HepG2 (cell line): ENCODE data around the gene PATL2. TPM values are rescaled to one million over a fixed set of nuclear protein-coding genes. Genes with fewer than 3 reads are reported as not detected.

Experiments
- BCL3 ChIP-seq: sonication (generic); formaldehyde crosslinking; IDR thresholded peaks from 2 replicates; pipeline ENCODE4 v1.5.1; 2020; ENCODE audit warnings: mild to moderate bottlenecking, missing genetic modification reagents, moderate library complexity
- CC2D1A ChIP-seq: sonication (generic); formaldehyde crosslinking; IDR thresholded peaks from 2 replicates; pipeline ENCODE4 v1.8.1; 2023; ENCODE audit warnings: mild to moderate bottlenecking, missing genetic modification reagents
- CHCHD3 ChIP-seq: sonication (generic); formaldehyde crosslinking; IDR thresholded peaks from 2 replicates; pipeline ENCODE4 v1.8.0; 2022; ENCODE audit warnings: mild to moderate bottlenecking, missing genetic modification reagents, moderate library complexity
- HIVEP1 ChIP-seq: sonication (generic); formaldehyde crosslinking; IDR thresholded peaks from 2 replicates; pipeline ENCODE4 v1.4.0; 2020; ENCODE audit warnings: mild to moderate bottlenecking, missing genetic modification reagents
- HNF4G ChIP-seq, 2 experiments: sonication (generic) in 1 of 2; formaldehyde crosslinking in 1 of 2; IDR thresholded peaks; 2 replicates each; pipeline versions ENCODE4 v1.4.0 to v1.6.1; 2011 to 2020; ENCODE audit warnings: borderline replicate concordance in 2 of 2, low read depth in 2 of 2, mild to moderate bottlenecking in 2 of 2, low read length in 1 of 2, missing genetic modification reagents in 1 of 2, moderate library complexity in 1 of 2
- MED13 ChIP-seq: sonication (generic); formaldehyde crosslinking; IDR thresholded peaks from 2 replicates; pipeline ENCODE4 v1.5.0; 2020; ENCODE audit warnings: missing genetic modification reagents
- ONECUT2 ChIP-seq: sonication (generic); formaldehyde crosslinking; IDR thresholded peaks from 2 replicates; pipeline ENCODE4 v1.4.0; 2020; ENCODE audit warnings: missing genetic modification reagents
- PRDM4 ChIP-seq: sonication (generic); formaldehyde crosslinking; IDR thresholded peaks from 2 replicates; pipeline ENCODE4 v1.9.0; 2021; ENCODE audit warnings: missing genetic modification reagents, borderline replicate concordance
- RFXANK ChIP-seq: IDR thresholded peaks from 2 replicates; pipeline ENCODE4 v1.6.1; 2016
- RNF219 ChIP-seq: sonication (generic); formaldehyde crosslinking; IDR thresholded peaks from 2 replicates; pipeline ENCODE4 v1.5.0; 2020; ENCODE audit warnings: mild to moderate bottlenecking, missing genetic modification reagents
- ZFP82 ChIP-seq: sonication (generic); formaldehyde crosslinking; IDR thresholded peaks from 2 replicates; pipeline ENCODE4 v1.5.1; 2020; ENCODE audit warnings: mild to moderate bottlenecking, missing genetic modification reagents, borderline replicate concordance
- ZNF292 ChIP-seq: sonication (generic); formaldehyde crosslinking; IDR thresholded peaks from 2 replicates; pipeline ENCODE4 v1.8.1; 2022; ENCODE audit warnings: mild to moderate bottlenecking, low read depth, missing genetic modification reagents, borderline replicate concordance
- ZNF382 ChIP-seq: sonication (generic); formaldehyde crosslinking; IDR thresholded peaks from 2 replicates; pipeline ENCODE4 v1.5.0; 2020; ENCODE audit warnings: missing genetic modification reagents, mild to moderate bottlenecking, borderline replicate concordance
- ZNF564 ChIP-seq: sonication (generic); formaldehyde crosslinking; IDR thresholded peaks from 2 replicates; pipeline ENCODE4 v1.8.1; 2023; ENCODE audit warnings: mild to moderate bottlenecking, missing genetic modification reagents
- ZNF687 ChIP-seq: sonication (generic); formaldehyde crosslinking; IDR thresholded peaks from 2 replicates; pipeline ENCODE4 v1.5.1; 2020; ENCODE audit warnings: mild to moderate bottlenecking, missing genetic modification reagents, moderate library complexity
- ZNF720 ChIP-seq: sonication (generic); formaldehyde crosslinking; IDR thresholded peaks from 2 replicates; pipeline ENCODE4 v1.4.0; 2020; ENCODE audit warnings: missing genetic modification reagents
- ZNF746 ChIP-seq: sonication (generic); formaldehyde crosslinking; IDR thresholded peaks from 2 replicates; pipeline ENCODE4 v1.8.0; 2022; ENCODE audit warnings: mild to moderate bottlenecking, missing genetic modification reagents
- ZNF839 ChIP-seq: sonication (generic); formaldehyde crosslinking; IDR thresholded peaks from 2 replicates; pipeline ENCODE4 v1.4.0; 2020; ENCODE audit warnings: missing genetic modification reagents, mild to moderate bottlenecking, borderline replicate concordance
- ZSCAN25 ChIP-seq: sonication (generic); formaldehyde crosslinking; IDR thresholded peaks from 2 replicates; pipeline ENCODE4 v1.8.0; 2022; ENCODE audit warnings: mild to moderate bottlenecking, missing genetic modification reagents
- polyA plus RNA-seq, 8 experiments: library from polyadenylated mRNA; depleted of rRNA in 3 of 8; stranded (reverse) in 7 of 8; unstranded in 1 of 8; fragments of >200 nt; fragmentation: Illumina TruSeq in 4 of 8; extraction: Trizol in 4 of 8; gene quantifications; 2 replicates each; pipeline versions ENCODE4 v1.2.1 to v1.2.3, GENCODE V29; 2011 to 2016; ENCODE audit warnings: low read depth in 4 of 8, missing spikeins in 1 of 8, mixed read lengths in 1 of 8; ENCODE audit not compliant: insufficient read depth in 1 of 8
- total RNA-seq, 5 experiments: library from RNA; depleted of rRNA; stranded (reverse); fragments of >200 nt; fragmentation: Illumina TruSeq; extraction: Trizol; gene quantifications; 2 replicates each; pipeline ENCODE4 v1.2.3, GENCODE V29; 2016; ENCODE audit warnings: low read depth in 1 of 5

PATL2 gene
- total and polyA plus RNA-seq, 2 of the 13 experiments (the other 11 are each of a cell fraction or from before 2014, with no cell fraction given) = 0.15 to 0.53 TPM

GRCh38 chr15:44711096-44711742, at the start of gene PATL2, which contains the start of gene B2M (continued):
- no peak for TF ChIP-seq BCL3 (CRISPR knock-in tag)
- no peak for TF ChIP-seq CHCHD3 (CRISPR knock-in tag)
- TF ChIP-seq ZSCAN25 = no peak
- peak; percentile 87 for TF ChIP-seq ZNF687 (CRISPR knock-in tag)
- TF ChIP-seq RFXANK (CRISPR knock-in tag) = peak; percentile 100
- TF ChIP-seq HIVEP1 (CRISPR knock-in tag) = peak; percentile 47; the same call in 1 of the 2 replicates
- 0 out of 2 replicates have a peak, but pooled peaks have one; percentile 46 for TF ChIP-seq PRDM4 (CRISPR knock-in tag)
- no peak for TF ChIP-seq CC2D1A (CRISPR knock-in tag)
- TF ChIP-seq ZNF720 (CRISPR knock-in tag) = no peak
- peak; percentile 59; the same call in 1 of the 2 replicates for TF ChIP-seq ZNF292
- peak; percentile 45; the same call in 1 of the 2 replicates for TF ChIP-seq ZNF564 (CRISPR knock-in tag)
- no peak for TF ChIP-seq ZFP82 (CRISPR knock-in tag)
- TF ChIP-seq ZNF382 (CRISPR knock-in tag) = no peak
- TF ChIP-seq RNF219 (CRISPR knock-in tag) = 0 out of 2 replicates have a peak, but pooled peaks have one; percentile 39
- TF ChIP-seq ZNF746 (CRISPR knock-in tag) = no peak
- TF ChIP-seq HNF4G (IDR thresholded peaks at IDR 0.05; ENCODE audit: borderline replicate concordance, low read depth, low read length) = 0 out of 2 replicates have a peak, but pooled peaks have one; percentile 18
- TF ChIP-seq HNF4G (CRISPR knock-in tag; IDR thresholded peaks at IDR 0.05; ENCODE audit: borderline replicate concordance, low read depth) = 0 out of 2 replicates have a peak, but pooled peaks have one; percentile 14
- no peak; the same call in 1 of the 2 replicates for TF ChIP-seq MED13 (CRISPR knock-in tag)
- no peak for TF ChIP-seq ZNF839 (CRISPR knock-in tag)
- TF ChIP-seq ONECUT2 = no peak
